GM12892 (cell line): Measurements from ENCODE around the gene PDE4B.

Experiments
- POLR2AphosphoS5 ChIP-seq: IDR thresholded peaks from 2 replicates; pipeline ENCODE4 v1.6.1; 2011; ENCODE audit warnings: low read depth, low read length, control low read depth
- TAF1 ChIP-seq: IDR thresholded peaks from 2 replicates; pipeline ENCODE4 v1.6.1; 2011; ENCODE audit warnings: low read depth, mild to moderate bottlenecking, control low read depth, low read length, borderline replicate concordance

DNA sequence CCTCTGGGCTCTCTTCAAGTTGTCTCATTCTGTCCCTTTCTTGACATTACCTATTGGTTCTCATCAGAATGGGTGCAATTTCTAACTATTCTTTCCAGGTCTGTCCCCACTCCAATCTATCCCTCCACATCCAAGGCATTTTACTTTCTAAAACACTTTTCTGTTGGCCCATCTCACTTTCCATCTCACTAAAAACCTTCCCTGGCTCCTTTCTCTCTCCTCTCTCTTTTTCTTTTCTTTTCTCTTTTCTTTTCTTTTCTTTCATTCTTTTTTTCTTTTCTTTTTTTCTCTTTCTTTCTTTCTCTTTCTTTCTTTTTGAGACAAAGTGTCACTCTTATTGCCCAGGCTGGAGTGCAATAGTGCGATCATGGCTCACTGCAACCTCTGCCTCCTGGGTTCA lies 462.1 kb downstream of the PDE4B start:
- TF ChIP-seq TAF1 (no peak), POLR2AphosphoS5 (no peak)
